GM12875 (cell line): ENCODE results near the gene ITPR3.

Experiments used
- H3K4me3 ChIP-seq: one replicate; pipeline ENCODE4 v1.5.1; 2011; ENCODE audit warnings: low read depth, low read length, control low read depth
- CTCF ChIP-seq: IDR thresholded peaks from 2 replicates; pipeline ENCODE4 v1.5.1; 2011; ENCODE audit warnings: low read depth, mild to moderate bottlenecking, control low read depth, inconsistent platforms, low read length, moderate library complexity, borderline replicate concordance; ENCODE audit not compliant: insufficient read depth

ITPR3 gene

DNA sequence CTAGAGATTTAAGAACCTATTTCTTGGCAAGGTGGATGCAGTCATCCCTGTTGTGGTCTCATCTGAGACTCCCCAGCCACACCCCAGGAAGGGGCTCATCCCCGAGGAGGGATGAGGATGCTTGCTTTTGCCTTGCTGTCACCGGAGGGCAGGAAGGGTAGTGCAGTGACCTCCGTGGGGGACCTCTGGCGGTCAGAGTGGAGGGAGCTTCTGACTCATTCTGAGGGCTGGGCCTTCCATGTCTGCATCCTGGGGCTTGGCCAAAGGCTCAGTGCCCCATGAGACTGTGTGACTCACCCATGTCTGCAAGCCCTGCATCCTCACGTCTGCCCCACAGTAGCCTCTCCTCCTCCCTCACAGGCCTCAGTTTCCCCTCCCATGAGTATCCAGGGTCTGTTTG is 51.7 kb downstream of the ITPR3 start:
- peak; percentile 41; the same call in 1 of the 2 replicates for TF ChIP-seq CTCF
- H3K4me3 ChIP-seq = no peak overlapping the region

DNA sequence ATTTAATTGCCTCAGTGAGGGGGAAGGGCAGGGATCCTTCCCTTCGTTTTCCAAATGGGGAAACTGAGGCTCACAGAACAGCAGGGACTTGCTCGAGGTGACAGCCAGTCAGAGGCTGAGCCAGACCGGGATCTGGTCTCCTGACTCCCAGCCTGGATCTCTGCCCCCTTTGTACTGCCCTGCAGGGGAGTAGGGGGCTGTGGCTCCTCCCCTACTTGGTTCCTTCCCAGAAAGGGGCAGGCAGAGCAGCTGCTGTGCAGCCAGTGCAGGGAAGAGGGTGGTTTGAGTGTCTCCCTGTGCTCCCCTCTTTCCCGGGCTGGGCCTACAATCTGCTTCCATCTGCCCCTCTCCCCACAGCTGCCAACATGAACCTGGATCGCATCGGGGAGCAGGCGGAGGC is 52.7 kb downstream of the ITPR3 start:
- no peak for TF ChIP-seq CTCF
- no peak overlapping the region for H3K4me3 ChIP-seq

DNA sequence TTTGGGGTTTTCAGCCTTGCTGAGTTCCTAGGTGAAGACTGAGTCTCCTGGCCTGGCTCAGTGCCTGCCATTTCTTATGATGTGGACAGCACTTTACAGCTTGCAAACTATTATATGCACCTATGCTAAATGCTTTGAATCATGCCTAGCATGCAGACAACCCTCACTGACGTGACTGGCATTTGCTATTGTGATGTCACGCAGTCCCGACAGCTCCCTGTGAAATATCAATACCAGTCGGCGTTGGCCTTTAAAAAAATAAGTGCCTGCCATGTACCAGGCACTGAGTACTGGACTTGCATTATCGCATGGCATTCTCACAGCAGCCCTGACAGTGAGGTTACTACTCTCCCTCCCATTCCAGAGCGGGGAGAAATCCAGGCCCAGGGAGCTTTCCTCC is 54.8 kb downstream of the ITPR3 start:
- TF ChIP-seq CTCF = no peak
- H3K4me3 ChIP-seq = no peak overlapping the region

DNA sequence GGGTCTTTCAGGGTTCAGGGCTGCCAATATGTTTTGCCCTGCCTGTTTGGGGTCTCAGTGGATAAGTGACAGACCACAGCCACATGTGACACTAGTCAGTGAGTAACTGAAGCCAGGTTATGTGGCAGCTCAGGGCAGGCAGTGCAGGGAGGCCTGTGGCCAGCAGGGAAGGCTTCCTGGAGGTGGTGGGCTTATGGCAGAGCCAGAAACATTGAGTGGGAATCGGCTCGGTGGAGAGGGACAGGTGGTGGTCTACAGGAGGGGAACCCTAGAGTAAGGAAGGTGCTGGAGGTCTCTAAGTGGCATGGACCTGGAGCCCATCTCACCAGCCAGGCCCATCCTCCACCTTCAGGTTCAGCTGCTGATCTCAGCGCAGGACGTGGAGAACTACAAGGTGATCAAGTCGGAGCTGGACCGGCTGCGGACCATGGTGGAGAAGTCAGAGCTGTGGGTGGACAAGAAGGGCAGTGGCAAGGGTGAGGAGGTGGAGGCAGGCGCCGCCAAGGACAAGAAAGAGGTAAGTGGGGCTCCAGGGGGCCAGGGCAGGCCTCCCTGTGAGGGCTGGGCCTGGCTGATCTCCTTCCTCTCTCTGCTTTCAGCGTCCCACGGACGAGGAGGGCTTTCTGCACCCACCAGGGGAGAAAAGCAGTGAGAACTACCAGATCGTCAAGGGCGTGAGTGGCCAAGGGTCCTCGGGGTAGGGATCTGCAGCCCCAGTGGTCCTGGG is 55.5 kb downstream of the ITPR3 start:
- no peak for TF ChIP-seq CTCF
- no peak overlapping the region for H3K4me3 ChIP-seq

GRCh38 chr6:33677143-33677660 is 56.1 kb downstream of the ITPR3 start:
- no peak overlapping the region for H3K4me3 ChIP-seq
- no peak for TF ChIP-seq CTCF

DNA sequence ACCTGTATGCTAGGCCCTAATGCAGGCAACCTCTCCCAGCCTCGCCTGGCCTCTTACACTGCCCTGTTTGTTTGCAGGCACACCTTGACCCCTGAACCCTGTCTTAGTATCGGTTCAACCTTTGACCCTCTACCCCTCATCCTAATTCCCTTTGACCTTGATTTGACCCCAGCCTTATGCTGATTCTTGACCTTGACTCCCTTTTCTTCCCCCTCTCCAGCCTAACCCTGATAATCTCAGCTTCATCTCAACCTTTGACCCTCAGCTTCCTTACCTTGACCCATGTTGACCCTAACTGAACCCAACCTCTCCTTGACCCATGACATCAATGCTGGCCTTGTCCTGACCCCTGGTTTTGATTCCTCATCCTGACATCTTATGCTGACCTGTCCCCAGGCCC is 56.6 kb downstream of the ITPR3 start:
- no peak overlapping the region for H3K4me3 ChIP-seq
- no peak for TF ChIP-seq CTCF

- H3K4me3 ChIP-seq = no peak overlapping the region
- no peak for TF ChIP-seq CTCF
Observed at GRCh38 chr6:33678233-33678931, 57.3 kb downstream of the ITPR3 start.
